HepG2 (cell line): ENCODE data around the gene TCF12. TPM values are rescaled to one million over a fixed set of nuclear protein-coding genes. Genes with fewer than 3 reads are reported as not detected.

ENCODE experiments used
- ATAC-seq: fragments of 200-7000 bp; cut with Tn5 transposase; 3 replicates; pipeline ENCODE4 v1.9.1; 2020; ENCODE audit warnings: mild to moderate bottlenecking, moderate library complexity
- BruUV-seq: library from RNA; stranded (reverse); fragments of 400-500 nt; replicated peaks from 2 replicates; lab custom pipeline; 2021; lab: Mats Ljungman, UMichigan
- CTCF ChIA-PET: fragments of 300-600 bp; formaldehyde crosslinking; extraction: SDS; loops from one replicate; lab custom pipeline; 2021; ENCODE audit warnings: low total read pairs, inconsistent platforms, low intra/inter-chr PET ratio; lab: Yijun Ruan, JAX
- POLR2A ChIA-PET: fragments of 350-600 bp; sonication (Branson Sonifier 250); formaldehyde crosslinking; loops from one replicate; lab custom pipeline; 2020; ENCODE audit warnings: antibody characterized with exemption, inconsistent platforms; lab: Yijun Ruan, JAX
- DNase-seq: peaks from one replicate; pipeline ENCODE4 v3.0.0-alpha.2; 2015; ENCODE audit warnings: low spot score
- FAIRE-seq: peaks from 3 replicates; lab custom pipeline; 2011; peaks lifted over from hg19 to GRCh38; lab: Jason Lieb, UNC
- H2AFZ ChIP-seq: one replicate; pipeline ENCODE4 v1.6.1; 2011; ENCODE audit warnings: low read length, inconsistent platforms
- H3K27ac ChIP-seq: fragments of 300-600 bp; 3 replicates; pipeline ENCODE4 v1.8.0; 2011; ENCODE audit warnings: mixed run types, mild to moderate bottlenecking, mixed read lengths, low read length, inconsistent platforms; ENCODE audit not compliant: insufficient read depth; ENCODE audit errors: extremely low read length
- H3K27me3 ChIP-seq, 2 experiments: fragments of 200-600 bp in 1 of 2; 2 replicates in 1 of 2; 3 replicates in 1 of 2; pipeline versions ENCODE4 v1.6.0 to v1.8.0; 2011; ENCODE audit warnings: low read length in 2 of 2, mild to moderate bottlenecking in 2 of 2, moderate library complexity in 2 of 2, inconsistent platforms in 1 of 2; ENCODE audit not compliant: insufficient read depth in 2 of 2, control insufficient read depth in 1 of 2
- H3K36me3 ChIP-seq, 2 experiments: fragments of 200-600 bp in 1 of 2; replicated peaks in 1 of 2; 2 replicates in 1 of 2; 3 replicates in 1 of 2; pipeline versions ENCODE4 v1.5.1 to v1.8.0; 2011; ENCODE audit warnings: low read length in 2 of 2, inconsistent platforms in 1 of 2; ENCODE audit not compliant: insufficient read depth in 2 of 2, control insufficient read depth in 1 of 2
- H3K4me1 ChIP-seq: 2 replicates; pipeline ENCODE4 v1.5.1; 2012; ENCODE audit warnings: low read length, inconsistent platforms; ENCODE audit not compliant: insufficient read depth
- H3K4me2 ChIP-seq: 2 replicates; pipeline ENCODE4 v1.6.0; 2011; ENCODE audit warnings: low read depth, low read length, inconsistent platforms
- H3K4me3 ChIP-seq, 3 experiments: fragments of 200-600 bp in 1 of 3; sonication (generic), shearing (Covaris generic) in 1 of 3; replicated peaks in 1 of 3; 2 replicates each; pipeline ENCODE4 v1.5.1; 2011 to 2016; ENCODE audit warnings: low read length in 3 of 3, inconsistent platforms in 2 of 3, low read depth in 2 of 3, mild to moderate bottlenecking in 2 of 3, control low read depth in 1 of 3, mixed read lengths in 1 of 3; ENCODE audit not compliant: insufficient read depth in 1 of 3
- H3K79me2 ChIP-seq: one replicate; pipeline ENCODE4 v1.6.1; 2011; ENCODE audit warnings: low read length, inconsistent platforms; ENCODE audit not compliant: insufficient read depth
- H3K9ac ChIP-seq: 2 replicates; pipeline ENCODE4 v1.6.0; 2011; ENCODE audit warnings: mild to moderate bottlenecking, low read depth, low read length, inconsistent platforms; ENCODE audit not compliant: insufficient read depth
- H3K9me3 ChIP-seq: 2 replicates; pipeline ENCODE4 v1.5.1; 2012; ENCODE audit warnings: mild to moderate bottlenecking, low read length
- H4K20me1 ChIP-seq: 2 replicates; pipeline ENCODE4 v1.6.0; 2011; ENCODE audit warnings: inconsistent platforms, mild to moderate bottlenecking, low read length, moderate library complexity; ENCODE audit not compliant: insufficient read depth
- CREB1 ChIP-seq, 2 experiments: fragments of 450-650 bp in 1 of 2; IDR thresholded peaks; 2 replicates each; pipeline ENCODE4 v1.6.1; 2016 to 2017; ENCODE audit warnings: control low read depth in 1 of 2, mild to moderate bottlenecking in 1 of 2, missing compliant biosample characterization in 1 of 2, missing genetic modification characterization in 1 of 2
- GTF3A ChIP-seq: sonication (generic); formaldehyde crosslinking; conservative IDR thresholded peaks from 2 replicates; pipeline ENCODE4 v1.4.0; 2020; ENCODE audit warnings: mild to moderate bottlenecking, missing genetic modification reagents
- HCFC1 ChIP-seq: fragments of 150-350 bp; IDR thresholded peaks from 2 replicates; pipeline ENCODE4 v1.6.1; 2014; ENCODE audit warnings: low read depth, low read length
- MTF1 ChIP-seq: sonication (generic); formaldehyde crosslinking; IDR thresholded peaks from 2 replicates; pipeline ENCODE4 v1.5.0; 2020; ENCODE audit warnings: missing genetic modification reagents
- NBN ChIP-seq: fragments of 450-650 bp; conservative IDR thresholded peaks from 2 replicates; pipeline ENCODE4 v1.6.1; 2017
- SIX4 ChIP-seq: sonication (generic); formaldehyde crosslinking; IDR thresholded peaks from 2 replicates; pipeline ENCODE4 v1.4.0; 2020; ENCODE audit warnings: missing genetic modification reagents
- SMARCE1 ChIP-seq: fragments of 450-650 bp; IDR thresholded peaks from 2 replicates; pipeline ENCODE4 v1.6.1; 2017; ENCODE audit warnings: borderline replicate concordance
- SPEN ChIP-seq: sonication (generic); formaldehyde crosslinking; IDR thresholded peaks from 2 replicates; pipeline ENCODE4 v1.5.1; 2020; ENCODE audit warnings: low read depth, mild to moderate bottlenecking, missing genetic modification reagents
- ZNF724P ChIP-seq: sonication (generic); formaldehyde crosslinking; IDR thresholded peaks from 2 replicates; pipeline ENCODE4 v1.8.0; 2022; ENCODE audit warnings: missing genetic modification reagents, borderline replicate concordance
- ZNF816 ChIP-seq: sonication (generic); formaldehyde crosslinking; IDR thresholded peaks from 2 replicates; pipeline ENCODE4 v1.8.0; 2022; ENCODE audit warnings: missing genetic modification reagents, mild to moderate bottlenecking, borderline replicate concordance
- ZSCAN21 ChIP-seq: sonication (generic); formaldehyde crosslinking; IDR thresholded peaks from 2 replicates; pipeline ENCODE4 v1.8.0; 2022; ENCODE audit warnings: mild to moderate bottlenecking, missing genetic modification reagents, moderate library complexity, borderline replicate concordance
- WGBS: methylation state at CpG from one replicate; pipeline ENCODE4 v1.1.6; 2017; ENCODE audit warnings: low lambda C conversion rate; 5-methylcytosine and 5-hydroxymethylcytosine counted together
- in situ Hi-C: cut with HindIII; loops from 2 replicates; pipeline ENCODE4 v1.10.0; 2017; ENCODE audit warnings: low pct_unique_long_range_greater_than_20kb; ENCODE audit not compliant: extremely low pct_ligation_motif_present
- intact Hi-C: fragments of 100-400 bp; cut with micrococcal nuclease; formaldehyde crosslinking; loops from one replicate; pipeline ENCODE4 v1.10.0; 2022; ENCODE audit not compliant: unreplicated experiment
- polyA plus RNA-seq, 8 experiments: library from polyadenylated mRNA; depleted of rRNA in 3 of 8; stranded (reverse) in 7 of 8; unstranded in 1 of 8; fragments of >200 nt; fragmentation: Illumina TruSeq in 4 of 8; extraction: Trizol in 4 of 8; gene quantifications; 2 replicates each; pipeline versions ENCODE4 v1.2.1 to v1.2.3, GENCODE V29; 2011 to 2016; ENCODE audit warnings: low read depth in 4 of 8, missing spikeins in 1 of 8, mixed read lengths in 1 of 8; ENCODE audit not compliant: insufficient read depth in 1 of 8
- total RNA-seq, 5 experiments: library from RNA; depleted of rRNA; stranded (reverse); fragments of >200 nt; fragmentation: Illumina TruSeq; extraction: Trizol; gene quantifications; 2 replicates each; pipeline ENCODE4 v1.2.3, GENCODE V29; 2016; ENCODE audit warnings: low read depth in 1 of 5
- TF ChIP-seq, protein P1 (sequence below): sonication (generic); formaldehyde crosslinking; IDR thresholded peaks from 2 replicates; pipeline ENCODE4 v1.5.0; 2020; ENCODE audit warnings: missing genetic modification reagents
- TF ChIP-seq, protein P2 (sequence below): sonication (generic); formaldehyde crosslinking; IDR thresholded peaks from 2 replicates; pipeline ENCODE4 v1.4.0; 2020; ENCODE audit warnings: missing genetic modification reagents, low read depth, mild to moderate bottlenecking, borderline replicate concordance
- TF ChIP-seq, protein P3 (sequence below): sonication (generic); formaldehyde crosslinking; IDR thresholded peaks from 2 replicates; pipeline ENCODE4 v1.4.0; 2020; ENCODE audit warnings: missing genetic modification reagents

TCF12 gene
- total and polyA plus RNA-seq, 2 of the 13 experiments (the other 11 are each of a cell fraction or from before 2014, with no cell fraction given): 48.6 to 51.1 TPM

DNA sequence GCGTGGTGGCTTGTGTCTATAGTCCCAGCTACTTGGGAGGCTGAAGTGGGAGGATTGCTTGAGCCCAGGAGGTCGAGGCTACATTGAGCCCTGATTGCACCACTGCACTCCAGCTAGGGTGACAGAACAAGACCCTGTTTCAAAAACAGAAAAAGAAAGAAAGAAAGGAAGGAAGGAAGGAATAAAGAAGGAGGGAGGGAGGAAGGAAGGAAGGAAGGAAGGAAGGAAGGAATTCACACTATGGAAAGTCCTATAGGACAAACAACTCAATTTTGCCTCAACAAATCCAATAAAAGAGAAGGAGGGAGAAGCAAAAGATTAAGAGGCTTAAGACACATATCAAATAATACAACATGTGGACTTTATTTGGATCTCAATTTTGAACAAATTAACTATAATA is 16.5 kb upstream of the TCF12 start:
- Histone ChIP-seq H3K4me1 (no peaks in the 10 kb centered on the region), H3K4me3 (no peak overlapping the region), H3K36me3 (no peaks in the 10 kb centered on the region), H3K27me3 (no peaks in the 10 kb centered on the region; a peak in 1 of 5 replicates), H3K4me2 (no peak overlapping the region), H2AFZ (no peak overlapping the region)
- WGBS: 2% methylated on average over 2 of the region's 2 CpGs
- in situ Hi-C loops: no loop called here
- DNase-seq (no peak), ATAC-seq (no peak)
- TF ChIP-seq, protein P1, sequence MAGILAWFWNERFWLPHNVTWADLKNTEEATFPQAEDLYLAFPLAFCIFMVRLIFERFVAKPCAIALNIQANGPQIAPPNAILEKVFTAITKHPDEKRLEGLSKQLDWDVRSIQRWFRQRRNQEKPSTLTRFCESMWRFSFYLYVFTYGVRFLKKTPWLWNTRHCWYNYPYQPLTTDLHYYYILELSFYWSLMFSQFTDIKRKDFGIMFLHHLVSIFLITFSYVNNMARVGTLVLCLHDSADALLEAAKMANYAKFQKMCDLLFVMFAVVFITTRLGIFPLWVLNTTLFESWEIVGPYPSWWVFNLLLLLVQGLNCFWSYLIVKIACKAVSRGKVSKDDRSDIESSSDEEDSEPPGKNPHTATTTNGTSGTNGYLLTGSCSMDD (CRISPR knock-in tag): no peak
- TF ChIP-seq GTF3A (CRISPR knock-in tag) (no peak), HCFC1 (no peak), CREB1 (IDR thresholded peaks at IDR 0.05) (no peak), CREB1 (CRISPR knock-in tag; IDR thresholded peaks at IDR 0.05) (no peak), ZSCAN21 (CRISPR knock-in tag) (no peak), NBN (no peak), ZNF816 (CRISPR knock-in tag) (no peak), MTF1 (CRISPR knock-in tag) (no peak), ZNF724P (CRISPR knock-in tag) (no peak), SIX4 (CRISPR knock-in tag) (no peak), SMARCE1 (no peak), SPEN (CRISPR knock-in tag) (no peak)
- TF ChIP-seq, protein P2, sequence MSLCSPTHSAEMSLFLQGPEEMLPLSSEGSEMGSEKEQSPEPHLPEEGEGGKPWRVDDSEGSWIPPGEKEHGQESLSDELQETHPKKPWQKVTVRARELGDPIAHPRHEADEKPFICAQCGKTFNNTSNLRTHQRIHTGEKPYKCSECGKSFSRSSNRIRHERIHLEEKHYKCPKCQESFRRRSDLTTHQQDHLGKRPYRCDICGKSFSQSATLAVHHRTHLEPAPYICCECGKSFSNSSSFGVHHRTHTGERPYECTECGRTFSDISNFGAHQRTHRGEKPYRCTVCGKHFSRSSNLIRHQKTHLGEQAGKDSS: no peak
- TF ChIP-seq, protein P3, sequence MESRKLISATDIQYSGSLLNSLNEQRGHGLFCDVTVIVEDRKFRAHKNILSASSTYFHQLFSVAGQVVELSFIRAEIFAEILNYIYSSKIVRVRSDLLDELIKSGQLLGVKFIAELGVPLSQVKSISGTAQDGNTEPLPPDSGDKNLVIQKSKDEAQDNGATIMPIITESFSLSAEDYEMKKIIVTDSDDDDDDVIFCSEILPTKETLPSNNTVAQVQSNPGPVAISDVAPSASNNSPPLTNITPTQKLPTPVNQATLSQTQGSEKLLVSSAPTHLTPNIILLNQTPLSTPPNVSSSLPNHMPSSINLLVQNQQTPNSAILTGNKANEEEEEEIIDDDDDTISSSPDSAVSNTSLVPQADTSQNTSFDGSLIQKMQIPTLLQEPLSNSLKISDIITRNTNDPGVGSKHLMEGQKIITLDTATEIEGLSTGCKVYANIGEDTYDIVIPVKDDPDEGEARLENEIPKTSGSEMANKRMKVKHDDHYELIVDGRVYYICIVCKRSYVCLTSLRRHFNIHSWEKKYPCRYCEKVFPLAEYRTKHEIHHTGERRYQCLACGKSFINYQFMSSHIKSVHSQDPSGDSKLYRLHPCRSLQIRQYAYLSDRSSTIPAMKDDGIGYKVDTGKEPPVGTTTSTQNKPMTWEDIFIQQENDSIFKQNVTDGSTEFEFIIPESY (CRISPR knock-in tag): no peak
- TF ChIP-seq, all 625 proteins: peak for 0
- H3K27ac ChIP-seq: no peak overlapping the region
- intact Hi-C loops: no loop called here
- no peaks in the 10 kb centered on the region for H3K79me2 ChIP-seq
- no peak overlapping the region for H3K9ac ChIP-seq
- ChIA-PET POLR2A (no interaction called here), CTCF (no interaction called here)
- BruUV-seq: no TSS peak
- FAIRE-seq: no peak
- H3K9me3 ChIP-seq: no peaks in the 10 kb centered on the region
- no peaks in the 10 kb centered on the region for H4K20me1 ChIP-seq
